OCI-M1 (cell line): Measurements from ENCODE around the gene METTL22.

Experiments used
- DNase-seq: peaks from one replicate; lab custom pipeline; 2025; lab: John Stamatoyannopoulos, UW

METTL22 gene

DNA sequence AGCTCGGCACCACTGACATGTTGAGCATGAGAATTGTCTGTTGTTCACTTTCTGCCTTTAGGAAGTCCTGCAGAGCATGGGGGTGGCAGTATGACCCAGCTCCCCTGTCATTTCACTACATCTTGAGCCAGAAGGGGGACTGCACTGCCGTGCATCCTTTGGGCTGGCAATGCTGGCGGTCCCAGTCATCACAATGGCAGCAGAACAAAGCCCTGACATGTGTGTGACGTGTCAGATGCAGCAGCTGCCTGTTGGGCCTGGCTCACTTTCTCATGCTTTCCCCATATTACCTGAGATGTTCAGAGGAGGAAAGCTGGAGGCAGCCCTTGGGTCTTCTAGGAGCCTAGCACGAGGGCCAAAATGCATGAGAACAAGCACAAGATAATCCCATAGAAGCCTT lies 46.6 kb downstream of the METTL22 start:
- DNase-seq: no peak

DNA sequence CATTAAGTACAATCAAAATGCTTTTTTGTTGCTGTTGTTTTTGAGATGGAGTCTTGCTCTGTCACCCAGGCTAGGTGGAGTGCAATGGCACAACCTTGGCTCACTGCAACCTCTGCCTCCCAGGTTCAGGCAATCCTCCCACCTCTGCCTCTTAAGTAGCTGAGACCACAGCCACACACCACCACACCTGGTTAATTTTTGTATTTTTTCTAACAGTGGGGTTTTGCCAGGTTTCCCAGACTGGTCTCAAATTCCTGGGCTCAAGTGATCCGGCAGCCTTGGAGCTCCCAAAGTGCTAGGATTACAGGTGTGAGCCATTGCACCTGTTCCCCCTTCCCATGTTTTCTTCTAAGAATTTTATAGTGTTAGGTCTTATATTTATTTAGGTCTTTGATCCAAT lies 48.0 kb downstream of the METTL22 start:
- no peak for DNase-seq

GRCh38 chr16:8670014-8670560 lies 48.6 kb downstream of the METTL22 start:
- no peak for DNase-seq

DNA sequence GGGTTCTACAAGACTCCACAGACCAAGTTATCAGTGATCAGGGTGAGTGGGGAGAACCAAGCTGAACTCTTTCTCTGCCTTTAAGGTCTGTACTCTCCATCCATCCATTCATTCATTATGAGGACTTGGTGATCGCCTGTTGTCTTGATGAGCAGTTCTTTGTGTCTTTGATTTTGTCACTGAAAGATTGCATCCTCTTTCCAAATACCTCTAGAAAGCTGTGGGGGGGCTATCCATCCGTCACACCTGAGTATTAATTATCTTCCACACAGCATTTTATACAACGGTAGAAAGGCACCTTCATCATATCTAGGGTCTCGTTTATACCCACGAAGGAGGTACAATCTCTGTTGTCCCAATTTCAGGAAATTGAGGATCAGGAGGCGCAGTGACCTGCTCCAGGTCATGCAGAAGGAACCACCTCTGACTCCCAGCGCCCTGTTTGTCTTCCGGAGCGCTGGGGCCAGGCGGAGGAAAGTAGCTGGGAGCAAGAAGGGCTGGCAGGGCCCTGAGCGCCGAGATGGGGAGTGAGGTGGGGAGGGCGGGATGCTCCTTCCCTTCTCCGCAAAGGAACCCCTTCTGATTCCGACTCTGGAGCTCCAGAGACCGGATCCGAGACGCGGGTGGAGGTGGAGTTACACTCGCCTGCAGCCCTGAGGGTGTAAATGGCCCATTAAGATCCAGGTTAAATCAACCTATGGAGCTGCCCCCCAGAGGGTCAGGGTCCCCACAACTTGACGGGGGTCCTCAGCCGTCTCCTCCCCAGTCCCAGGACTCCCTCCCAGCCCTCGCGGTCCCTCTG lies 52.3 kb downstream of the METTL22 start:
- DNase-seq: no peak

- DNase-seq: peak; percentile 78
These were observed 53.0 kb downstream of the METTL22 start, which contains the start of gene ABAT for GRCh38 chr16:8674413-8675022. TSS of gene ABAT (plus strand) at chr16:8674617. CDS start at chr16:8735740, 61,123 bp downstream.

DNA sequence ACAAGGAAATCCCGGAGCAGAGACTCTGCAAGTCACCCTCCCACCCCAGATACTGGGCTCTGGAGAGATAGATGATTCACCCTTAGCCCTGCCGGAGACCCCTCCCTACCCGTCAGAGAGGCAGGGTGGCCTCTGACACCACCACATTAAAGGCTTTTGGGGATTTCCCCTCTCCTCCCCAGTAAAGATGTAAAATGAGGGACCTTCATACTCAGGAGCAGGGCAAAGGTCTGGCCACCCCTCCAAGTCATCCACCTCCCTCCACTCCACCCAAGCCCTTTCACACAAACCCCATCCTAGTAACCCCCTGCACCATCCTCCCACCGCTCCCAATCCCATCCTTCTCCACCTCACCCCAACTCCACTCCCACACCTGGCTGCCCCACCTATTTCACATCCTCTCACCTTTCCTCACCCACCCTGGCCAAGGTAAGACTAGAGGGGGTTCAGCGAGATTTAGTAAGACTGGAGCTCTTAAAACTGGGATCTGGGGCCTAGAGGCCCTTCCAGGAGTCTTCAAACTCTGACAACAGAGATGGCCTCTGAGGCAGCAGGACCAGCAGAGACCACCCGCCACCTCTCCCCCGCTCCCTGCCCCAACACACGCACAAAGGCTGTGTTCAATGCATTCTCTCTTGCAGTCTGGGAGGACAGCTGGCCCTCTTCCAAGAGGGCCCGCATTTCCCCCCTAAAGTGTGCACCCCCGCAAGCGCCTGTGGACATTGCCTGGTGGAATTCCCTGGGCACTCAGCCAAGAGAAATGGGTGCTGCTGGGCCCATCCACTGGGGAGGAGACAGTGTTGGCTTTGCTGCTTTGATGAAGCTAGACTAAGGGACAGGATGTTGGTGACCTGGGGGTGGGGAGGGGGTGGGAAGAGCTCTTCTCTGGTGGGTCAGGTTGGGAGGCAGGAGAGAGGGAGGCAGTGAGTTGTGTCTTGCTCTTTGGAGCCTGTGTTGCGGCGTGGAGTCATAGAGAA lies 54.0 kb downstream of the METTL22 start:
- DNase-seq: no peak

GRCh38 chr16:8676160-8676547 lies 54.7 kb downstream of the METTL22 start:
- DNase-seq: no peak

GRCh38 chr16:8676737-8677375 lies 55.4 kb downstream of the METTL22 start:
- DNase-seq: no peak

- DNase-seq: no peak
These were observed 56.0 kb downstream of the METTL22 start for GRCh38 chr16:8677481-8677880.

DNA sequence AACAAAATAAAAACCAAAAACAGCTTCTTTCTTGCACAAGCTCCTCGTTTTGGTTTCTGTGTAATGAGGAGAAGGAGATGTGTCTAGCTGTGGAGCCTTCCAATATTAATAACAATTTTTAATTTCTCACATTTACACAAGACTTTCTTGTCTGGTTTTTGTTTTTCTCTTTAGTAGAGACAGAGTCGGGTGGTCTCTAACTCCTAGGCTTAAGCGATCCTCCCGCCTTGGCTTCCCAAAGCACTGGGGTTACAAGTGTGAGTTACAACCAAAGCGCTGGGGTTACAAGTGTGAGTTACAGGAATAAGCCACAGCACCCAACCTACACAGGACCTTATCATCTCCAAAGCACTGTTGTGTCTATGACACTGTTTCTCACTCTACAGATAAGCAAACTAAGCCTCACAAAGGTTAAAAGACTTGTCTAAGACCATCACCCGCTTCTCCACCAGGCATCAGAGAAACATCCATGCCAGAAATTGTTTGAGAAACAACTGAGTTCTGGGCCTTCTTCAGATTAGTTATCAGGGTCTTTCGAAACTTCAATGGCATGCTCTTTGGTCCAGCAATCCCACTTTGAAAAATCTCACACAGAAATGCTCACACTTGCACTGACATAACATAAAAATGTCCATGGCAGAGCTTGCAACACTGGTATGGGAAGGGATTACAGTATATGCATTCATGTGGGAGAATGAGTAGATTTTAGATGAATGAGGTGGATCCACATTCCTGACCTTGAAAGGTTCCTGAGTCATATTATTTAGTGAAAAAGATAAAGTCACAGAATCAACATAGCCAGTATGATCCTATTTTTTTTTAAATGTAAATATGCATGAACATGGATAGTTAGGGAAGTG lies 56.8 kb downstream of the METTL22 start:
- DNase-seq: no peak

DNA sequence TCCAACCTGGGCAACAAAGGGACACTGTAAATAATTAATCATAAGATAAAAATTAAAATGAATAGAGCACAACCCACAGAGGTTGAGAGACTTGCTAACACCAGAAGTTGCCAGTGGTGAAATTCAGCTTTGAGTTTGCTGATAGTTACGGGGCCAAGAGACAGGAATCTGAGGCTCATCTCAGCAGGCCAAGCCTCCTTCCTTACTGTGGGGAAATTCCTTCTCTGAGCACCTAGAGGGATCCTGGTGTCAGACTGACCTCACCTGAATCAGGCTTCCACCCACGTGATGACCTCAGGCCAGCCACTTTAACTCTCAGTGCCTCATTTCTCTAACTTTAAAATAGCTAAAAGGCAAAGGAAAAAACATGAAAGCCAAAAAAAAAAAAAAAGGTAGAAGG lies 57.7 kb downstream of the METTL22 start:
- no peak for DNase-seq

DNA sequence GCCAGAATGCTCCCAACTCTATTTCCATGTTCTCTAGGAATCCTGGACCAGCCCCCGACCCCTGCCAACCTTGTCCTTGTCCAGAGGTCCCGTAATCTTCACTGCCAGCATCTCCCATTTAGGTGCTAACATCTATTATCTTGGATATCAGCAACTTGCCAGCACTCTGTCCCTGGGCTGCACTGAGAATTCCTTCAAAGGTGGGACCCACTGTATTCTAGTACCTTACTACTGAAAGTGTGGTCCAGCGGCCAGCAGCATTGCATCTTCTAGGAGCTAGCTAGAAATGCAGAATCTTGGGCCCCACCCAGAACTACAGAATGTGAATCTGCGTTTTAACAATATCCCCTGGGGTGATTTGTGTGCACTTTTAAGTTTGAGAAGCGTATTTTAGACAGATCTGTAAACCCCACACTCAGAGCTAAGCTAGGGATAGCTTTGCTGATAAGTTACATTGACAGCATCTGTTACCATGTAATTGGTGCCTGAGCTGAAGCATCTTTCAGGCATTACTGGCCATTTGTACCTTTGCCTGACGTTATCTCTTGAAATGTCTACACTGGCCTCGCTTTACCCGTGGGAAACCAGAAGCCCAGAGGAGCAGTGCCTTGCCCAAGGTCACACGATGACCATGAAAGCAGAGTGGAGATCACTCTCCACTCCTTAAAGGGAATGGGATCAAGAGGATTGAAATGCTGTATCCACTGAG lies 61.2 kb downstream of the METTL22 start:
- DNase-seq: no peak

GRCh38 chr16:8683640-8684039 lies 62.1 kb downstream of the METTL22 start:
- no peak for DNase-seq

DNA sequence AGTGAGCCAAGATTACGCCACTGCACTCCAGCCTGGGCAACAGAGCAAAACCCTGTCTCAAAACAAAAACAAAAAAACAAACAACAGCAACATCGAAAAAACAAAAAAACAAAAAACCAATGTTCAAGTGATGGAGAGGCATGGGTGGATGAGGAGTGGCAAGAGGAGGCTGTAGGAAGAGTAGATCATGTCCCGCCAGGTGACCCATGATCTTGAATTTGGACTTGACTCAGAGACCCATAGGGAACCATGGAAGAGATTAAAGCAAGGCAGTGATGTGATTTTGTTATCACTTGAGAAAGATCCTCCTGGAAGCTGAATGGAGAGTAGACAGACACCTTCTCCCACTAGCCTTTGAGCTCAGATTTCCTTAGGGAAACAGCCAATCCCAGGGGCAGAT lies 64.1 kb downstream of the METTL22 start:
- DNase-seq: no peak

DNA sequence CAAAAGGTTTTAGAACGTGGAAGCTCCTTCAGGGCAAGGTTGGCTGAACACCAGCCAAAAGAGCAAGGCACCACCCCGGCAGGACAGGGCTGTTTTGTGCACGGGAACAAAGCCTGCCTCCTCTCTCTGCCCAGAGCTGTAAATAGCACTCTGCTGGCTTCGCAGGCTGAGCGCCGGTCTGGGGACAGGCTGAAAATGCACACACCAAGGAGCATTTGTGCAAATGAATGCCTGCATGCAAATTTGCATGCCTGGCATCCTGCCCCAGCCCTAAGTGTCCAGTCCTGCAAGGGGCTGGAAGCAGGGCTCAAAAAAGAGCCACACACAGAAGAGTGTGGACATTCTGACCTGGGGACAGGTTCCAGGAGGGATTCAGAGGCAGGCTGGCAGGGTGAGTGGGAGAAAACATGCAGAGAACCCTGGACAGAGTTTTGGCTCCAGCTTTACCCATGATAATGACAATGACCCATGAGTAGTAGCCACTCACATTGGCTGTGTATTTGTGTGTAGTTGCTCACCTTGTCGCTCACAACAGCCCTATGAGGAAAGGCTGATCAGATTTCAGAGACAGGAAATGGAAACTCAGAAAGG lies 64.6 kb downstream of the METTL22 start:
- no peak for DNase-seq

GRCh38 chr16:8686879-8687278 lies 65.4 kb downstream of the METTL22 start:
- DNase-seq: no peak

DNA sequence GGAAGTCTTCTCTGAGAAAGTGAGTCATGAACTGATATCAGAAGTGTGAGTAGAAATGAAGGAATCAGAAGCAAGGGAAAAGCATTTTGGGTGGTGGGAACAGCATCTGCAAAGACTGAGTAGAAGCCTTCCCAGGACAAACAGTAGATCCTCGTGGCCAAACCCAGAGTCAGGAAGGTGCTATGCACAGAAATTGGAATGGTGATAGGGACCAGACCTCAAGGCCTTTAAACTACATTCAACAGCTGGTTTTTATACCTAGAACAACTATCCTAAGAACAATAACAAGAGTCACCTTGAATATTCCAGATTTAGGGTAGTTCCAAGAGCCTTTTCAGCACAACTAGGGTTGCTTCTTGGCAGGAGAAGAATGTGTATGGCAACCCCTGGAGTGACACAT lies 68.2 kb downstream of the METTL22 start:
- no peak for DNase-seq

- DNase-seq: no peak
These were observed 70.2 kb downstream of the METTL22 start for GRCh38 chr16:8691728-8692127.
